Erythroblast (primary cell): ENCODE data around the gene SIGLEC14.

Source experiments
- GATA1 ChIP-seq: IDR thresholded peaks from 2 replicates; pipeline ENCODE4 v1.6.1; 2011; ENCODE audit warnings: low read depth, mild to moderate bottlenecking, control low read depth, low read length, moderate library complexity
- POLR2A ChIP-seq: IDR thresholded peaks from 2 replicates; pipeline ENCODE4 v1.6.1; 2011; ENCODE audit warnings: mild to moderate bottlenecking, low read length

DNA sequence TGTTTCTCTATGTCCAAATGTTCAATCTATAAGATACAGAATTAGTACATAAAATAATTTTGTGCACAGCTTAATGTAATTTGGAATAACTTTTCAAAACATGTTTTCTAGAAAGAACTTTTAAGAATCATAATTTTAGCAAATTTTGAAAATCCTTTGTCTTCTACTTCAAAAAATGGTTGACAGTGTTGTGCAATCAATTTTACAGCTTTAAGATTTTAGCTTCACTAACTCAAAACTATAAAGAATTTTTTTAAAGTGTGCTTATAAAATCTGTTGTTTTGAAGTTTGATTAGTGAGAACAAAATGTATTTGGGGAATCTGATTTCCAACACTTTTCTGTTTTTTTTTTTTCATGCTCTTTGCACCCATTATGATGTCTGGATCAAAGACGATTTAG is 33.8 kb upstream of the SIGLEC14 start:
- TF ChIP-seq POLR2A (no peak), GATA1 (no peak)
